22Rv1 (cell line): Measurements from ENCODE around the gene MAG.

Experiments used
- H3K27ac ChIP-seq: fragments of 450-650 bp; 2 replicates; pipeline ENCODE4 v1.5.1; 2017
- ZFX ChIP-seq: fragments of 450-650 bp; IDR thresholded peaks from 2 replicates; pipeline ENCODE4 v1.6.1; 2017; ENCODE audit warnings: antibody characterized with exemption, borderline replicate concordance
- TF ChIP-seq, protein P1 (sequence below): fragments of 450-650 bp; IDR thresholded peaks from 2 replicates; pipeline ENCODE4 v1.5.1; 2017; ENCODE audit warnings: mild to moderate bottlenecking

MAG gene

DNA sequence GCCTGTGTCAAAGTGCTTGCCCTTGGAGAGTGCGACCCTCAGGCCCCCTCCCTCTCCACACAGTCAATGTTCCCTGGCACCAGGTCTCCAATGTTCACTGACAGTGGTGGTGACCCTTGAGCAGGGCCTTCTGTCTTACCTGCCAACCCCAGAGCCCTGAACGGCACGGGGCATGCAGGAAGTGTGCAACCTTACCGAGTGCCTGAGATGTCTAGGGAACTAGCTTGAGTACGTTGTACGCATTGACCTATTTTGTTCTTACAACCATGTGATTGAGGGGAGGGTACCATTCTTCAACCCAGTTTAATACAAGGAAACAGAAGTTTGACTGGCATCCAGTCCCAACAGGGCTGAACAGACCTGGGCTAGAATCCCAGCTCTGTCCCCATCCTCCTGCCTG, 13.2 kb downstream of the MAG start:
- TF ChIP-seq, protein P1, sequence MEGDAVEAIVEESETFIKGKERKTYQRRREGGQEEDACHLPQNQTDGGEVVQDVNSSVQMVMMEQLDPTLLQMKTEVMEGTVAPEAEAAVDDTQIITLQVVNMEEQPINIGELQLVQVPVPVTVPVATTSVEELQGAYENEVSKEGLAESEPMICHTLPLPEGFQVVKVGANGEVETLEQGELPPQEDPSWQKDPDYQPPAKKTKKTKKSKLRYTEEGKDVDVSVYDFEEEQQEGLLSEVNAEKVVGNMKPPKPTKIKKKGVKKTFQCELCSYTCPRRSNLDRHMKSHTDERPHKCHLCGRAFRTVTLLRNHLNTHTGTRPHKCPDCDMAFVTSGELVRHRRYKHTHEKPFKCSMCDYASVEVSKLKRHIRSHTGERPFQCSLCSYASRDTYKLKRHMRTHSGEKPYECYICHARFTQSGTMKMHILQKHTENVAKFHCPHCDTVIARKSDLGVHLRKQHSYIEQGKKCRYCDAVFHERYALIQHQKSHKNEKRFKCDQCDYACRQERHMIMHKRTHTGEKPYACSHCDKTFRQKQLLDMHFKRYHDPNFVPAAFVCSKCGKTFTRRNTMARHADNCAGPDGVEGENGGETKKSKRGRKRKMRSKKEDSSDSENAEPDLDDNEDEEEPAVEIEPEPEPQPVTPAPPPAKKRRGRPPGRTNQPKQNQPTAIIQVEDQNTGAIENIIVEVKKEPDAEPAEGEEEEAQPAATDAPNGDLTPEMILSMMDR: no peak
- H3K27ac ChIP-seq: no peak overlapping the region

DNA sequence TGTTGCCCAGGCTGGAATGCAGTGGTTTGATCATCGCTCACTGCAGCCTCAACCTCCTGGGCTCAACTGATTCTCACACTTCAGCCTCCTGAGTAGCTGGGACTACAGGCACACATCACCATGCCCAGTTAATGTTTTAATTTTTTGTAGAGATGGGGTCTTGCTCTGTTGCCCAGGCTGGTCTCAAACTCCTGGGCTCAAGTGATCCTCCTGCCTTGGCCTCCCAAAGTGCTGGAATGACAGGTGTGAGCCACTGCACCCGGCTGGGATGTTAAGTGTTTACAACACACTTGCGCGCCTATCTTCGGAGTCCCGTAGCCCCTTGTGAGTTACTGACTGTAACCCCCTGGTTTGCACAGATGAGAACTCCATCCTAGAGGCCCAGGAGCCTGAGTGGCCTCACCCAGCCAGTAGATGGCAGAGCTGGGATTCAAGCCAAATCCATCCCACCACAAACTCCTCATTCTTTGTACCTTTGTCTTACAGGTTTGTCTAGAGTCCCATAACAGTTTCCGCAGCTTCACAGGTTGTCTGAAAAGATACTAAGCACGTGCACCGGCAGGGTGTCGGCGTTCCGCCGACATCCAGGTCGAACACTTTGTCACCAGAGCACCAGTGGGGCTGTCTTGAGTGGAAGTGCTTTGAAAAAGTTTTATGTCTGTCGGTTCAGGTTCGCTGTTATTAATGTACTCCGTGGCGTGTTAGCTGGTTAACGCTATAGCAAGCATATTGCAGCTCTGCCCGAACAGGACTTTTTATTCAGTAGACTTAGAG, 14.7 kb downstream of the MAG start:
- H3K27ac ChIP-seq: no peak overlapping the region
- TF ChIP-seq, protein P1: peak; percentile 46
- no peak for TF ChIP-seq ZFX

DNA sequence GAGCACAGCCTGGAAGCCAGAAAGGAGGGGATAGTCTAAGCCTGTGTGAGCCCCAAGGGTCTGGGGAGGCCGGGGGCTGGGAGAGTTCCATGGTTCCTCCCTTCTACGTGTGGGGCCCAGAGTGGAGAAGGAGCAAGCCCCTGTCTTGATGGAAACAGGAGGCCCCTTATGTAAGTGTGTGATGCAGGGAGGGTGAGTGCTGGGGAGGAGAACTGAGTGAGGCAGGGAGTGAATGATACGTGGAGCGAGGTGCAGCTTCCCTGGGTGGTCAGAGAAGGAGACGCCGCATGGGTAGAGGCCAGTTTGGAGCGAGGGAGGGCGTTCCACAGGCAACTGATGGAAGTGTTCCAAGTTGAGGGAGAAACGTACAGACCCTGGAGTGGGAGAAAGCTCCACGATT, 16.0 kb downstream of the MAG start:
- H3K27ac ChIP-seq: no peak overlapping the region
- TF ChIP-seq, protein P1: no peak
- TF ChIP-seq ZFX: no peak

DNA sequence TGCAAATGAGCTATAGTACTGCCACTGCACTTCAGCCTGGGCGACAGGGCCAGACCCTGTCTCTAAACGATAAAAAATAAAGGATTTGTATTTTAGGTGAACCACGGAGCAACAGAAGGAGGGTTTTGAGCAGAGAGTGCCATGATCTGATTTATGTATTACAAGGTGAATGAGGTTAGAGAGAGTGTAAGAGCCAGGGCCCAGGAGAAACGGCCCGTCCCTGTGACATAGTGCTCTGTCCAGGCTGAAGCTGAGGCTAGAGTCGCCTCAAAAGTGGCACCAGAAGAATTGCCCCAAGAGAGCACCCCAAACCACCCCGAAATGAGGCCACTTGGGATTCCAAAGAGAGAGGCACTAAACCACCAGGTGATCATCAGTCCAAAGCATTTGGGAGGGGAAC, 16.9 kb downstream of the MAG start:
- no peak overlapping the region for H3K27ac ChIP-seq
- TF ChIP-seq ZFX: no peak
- TF ChIP-seq, protein P1: no peak

DNA sequence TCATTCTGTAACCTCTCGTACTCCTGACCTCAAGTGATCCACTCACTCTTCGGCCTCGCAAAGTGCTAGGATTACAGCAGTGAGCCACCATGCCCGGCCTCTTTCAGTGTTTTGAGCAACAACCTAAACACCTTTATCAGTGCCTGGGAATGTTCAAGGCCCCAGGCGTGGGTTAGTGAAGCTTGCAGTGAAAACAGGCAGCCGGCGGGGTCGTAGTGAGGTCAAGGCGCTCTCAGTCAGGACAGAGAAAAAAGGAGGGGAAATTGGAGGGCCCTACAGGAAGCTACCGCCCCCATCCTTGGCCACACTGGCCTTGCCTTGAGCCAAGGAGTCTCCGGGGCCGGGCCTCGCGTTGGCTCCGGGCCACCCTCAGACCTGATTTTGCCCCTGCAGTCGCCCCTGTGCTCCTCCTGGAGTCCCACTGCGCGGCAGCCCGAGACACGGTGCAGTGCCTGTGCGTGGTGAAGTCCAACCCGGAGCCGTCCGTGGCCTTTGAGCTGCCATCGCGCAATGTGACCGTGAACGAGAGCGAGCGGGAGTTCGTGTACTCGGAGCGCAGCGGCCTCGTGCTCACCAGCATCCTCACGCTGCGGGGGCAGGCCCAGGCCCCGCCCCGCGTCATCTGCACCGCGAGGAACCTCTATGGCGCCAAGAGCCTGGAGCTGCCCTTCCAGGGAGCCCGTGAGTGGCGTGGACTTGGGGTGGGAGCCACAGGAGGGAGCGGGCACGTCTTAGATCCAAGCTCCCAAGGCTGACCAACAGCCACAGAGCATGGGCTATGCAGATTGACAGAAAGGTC, 17.7 kb downstream of the MAG start:
- no peak overlapping the region for H3K27ac ChIP-seq
- TF ChIP-seq ZFX: no peak
- TF ChIP-seq, protein P1: no peak

DNA sequence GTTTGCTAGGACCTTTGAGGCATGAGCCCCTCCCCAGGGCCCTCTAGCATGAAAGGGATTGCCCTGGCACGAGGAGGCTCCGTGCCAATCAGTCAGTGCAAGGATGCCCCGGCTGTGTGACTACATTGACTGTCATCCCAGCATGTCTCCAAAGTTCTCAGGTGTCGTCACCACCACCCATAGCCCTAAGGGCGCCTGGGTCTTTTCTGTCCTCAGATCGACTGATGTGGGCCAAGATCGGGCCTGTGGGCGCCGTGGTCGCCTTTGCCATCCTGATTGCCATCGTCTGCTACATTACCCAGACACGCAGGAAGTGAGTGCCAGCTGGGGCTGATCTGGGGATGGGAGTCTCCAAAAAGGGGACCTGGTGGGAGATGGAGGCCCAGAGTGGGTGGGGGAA, 18.4 kb downstream of the MAG start:
- H3K27ac ChIP-seq: no peak overlapping the region
- TF ChIP-seq, protein P1: no peak
- no peak for TF ChIP-seq ZFX

DNA sequence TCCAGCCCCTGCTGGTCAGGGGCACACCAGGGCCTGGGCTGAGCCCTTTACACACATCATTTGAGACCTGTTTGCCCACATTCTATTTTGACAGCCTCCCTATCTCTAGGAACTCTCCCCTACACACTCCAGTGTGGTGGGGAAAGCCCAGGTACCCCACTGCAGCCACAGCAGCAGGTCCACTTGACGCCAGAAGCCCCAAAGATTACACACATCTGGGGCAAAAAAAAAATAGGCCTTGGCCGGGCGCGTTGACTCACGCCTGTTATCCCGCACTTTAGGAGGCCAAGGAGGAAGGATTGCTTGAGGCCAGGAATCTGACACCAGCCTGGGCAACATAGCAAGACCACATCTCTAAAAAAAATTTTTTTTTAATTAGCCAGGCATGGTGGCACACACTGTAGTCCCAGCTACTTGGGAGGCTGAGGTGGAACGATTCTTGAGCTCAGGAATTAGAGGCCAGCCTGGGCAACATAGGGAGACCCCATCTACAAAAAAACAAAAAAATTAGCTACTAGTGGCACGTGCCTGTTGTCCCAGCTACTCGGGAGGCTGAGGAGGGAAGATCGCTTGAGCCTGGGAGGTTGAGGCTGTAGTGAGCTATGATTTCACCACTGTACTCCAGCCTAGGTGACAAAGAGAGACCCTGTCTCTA, 19.0 kb downstream of the MAG start:
- H3K27ac ChIP-seq: no peak overlapping the region
- TF ChIP-seq, protein P1: no peak
- no peak for TF ChIP-seq ZFX
